Stimulated activated CD4-positive, alpha-beta T cell treated with anti-CD3 and anti-CD28 coated beads, Interleukin-1b, Interleukin-23, amount 100 ng/mL, for 48 hours (primary cell): Measurements from ENCODE around the gene PLCD3.

Source experiments
- DNase-seq: peaks from one replicate; pipeline ENCODE4 v3.0.0-alpha.2; 2020

PLCD3 gene

GRCh38 chr17:45132320-45132571 lies at the start of gene PLCD3:
TSS of gene PLCD3 (minus strand) at chr17:45132515. CDS start at chr17:45132410, 105 bp downstream.
- no peak for DNase-seq

- DNase-seq, result no peak
Observed at GRCh38 chr17:45177563-45177962, 45.2 kb upstream of the PLCD3 start.

- no peak for DNase-seq
Observed at GRCh38 chr17:45175759-45176115, 43.4 kb upstream of the PLCD3 start.

- DNase-seq, result peak; percentile 62
Observed at GRCh38 chr17:45172541-45173286, 40.4 kb upstream of the PLCD3 start.

GRCh38 chr17:45172232-45172540 lies 39.9 kb upstream of the PLCD3 start:
- no peak for DNase-seq

GRCh38 chr17:45171338-45172231 lies 39.3 kb upstream of the PLCD3 start:
- DNase-seq, result no peak

- no peak for DNase-seq
Observed at GRCh38 chr17:45170931-45171337, 38.6 kb upstream of the PLCD3 start.

GRCh38 chr17:45170280-45170930 lies 38.1 kb upstream of the PLCD3 start:
- no peak for DNase-seq

GRCh38 chr17:45168991-45169752 lies 36.9 kb upstream of the PLCD3 start:
- no peak for DNase-seq

GRCh38 chr17:45164734-45165269 lies 32.5 kb upstream of the PLCD3 start:
- no peak for DNase-seq

GRCh38 chr17:45162025-45162687 lies 29.8 kb upstream of the PLCD3 start:
- DNase-seq, result no peak

GRCh38 chr17:45161288-45162024 lies 29.1 kb upstream of the PLCD3 start, which contains the start of gene HEXIM2:
TSS of gene HEXIM2 (plus strand) at chr17:45161875. CDS start at chr17:45162794, 919 bp downstream.
- peak; percentile 97 for DNase-seq

- DNase-seq, result peak; percentile 44
Observed at GRCh38 chr17:45160447-45161287, 28.4 kb upstream of the PLCD3 start.

- DNase-seq, result no peak
Observed at GRCh38 chr17:45156242-45156641, 23.9 kb upstream of the PLCD3 start.

GRCh38 chr17:45155483-45155882 lies 23.2 kb upstream of the PLCD3 start:
- DNase-seq, result no peak

GRCh38 chr17:45155029-45155428 lies 22.7 kb upstream of the PLCD3 start:
- no peak for DNase-seq

GRCh38 chr17:45150911-45151809 lies 18.8 kb upstream of the PLCD3 start:
- DNase-seq, result no peak

GRCh38 chr17:45149669-45150664 lies 17.7 kb upstream of the PLCD3 start:
- peak; percentile 41 for DNase-seq
